Measurements from ENCODE around the gene HSPG2. TPM values are rescaled to one million over a fixed set of nuclear protein-coding genes. Genes with fewer than 3 reads are reported as not detected.

HSPG2 gene
- total and polyA plus RNA-seq, 5 experiments from 2014 or later = 0.46 to 7.2 (median 3.6) TPM; not detected in 1

- peak overlapping the region in 6 of 10 donors; percentile 27 to 74 (median 49) for H3K27ac Mint-ChIP-seq
- peaks cover 27 to 65% (median 50%) of the 10 kb centered on the region in 4 donors for H3K4me1 Mint-ChIP-seq
These were observed 161.6 kb downstream of the HSPG2 start for GRCh38 chr1:21775550-21775914.

GRCh38 chr1:21774835-21775549 lies 162.1 kb downstream of the HSPG2 start:
- no peak for ATAC-seq
- H3K4me1 Mint-ChIP-seq = peaks cover 25 to 64% (median 50%) of the 10 kb centered on the region in 4 donors
- H3K9me3 Mint-ChIP-seq = no peaks in the 10 kb centered on the region
- no peak overlapping the region for H3K4me3 Mint-ChIP-seq
- POLR2A ChIA-PET = no interaction called here
- no peak for DNase-seq
- peaks cover 0 to 12% (median 6%) of the 10 kb centered on the region in 3 donors for H3K36me3 Mint-ChIP-seq
- H3K27me3 Mint-ChIP-seq = no peaks in the 10 kb centered on the region
- H3K27ac Mint-ChIP-seq = peak overlapping the region in 4 of 10 donors; percentile 27 to 65 (median 35)

More at GRCh38 chr1:21775550-21775914, 161.6 kb downstream of the HSPG2 start:
- POLR2A ChIA-PET = no interaction called here
- H3K27me3 Mint-ChIP-seq = no peaks in the 10 kb centered on the region
- no peak overlapping the region for H3K4me3 Mint-ChIP-seq
- H3K9me3 Mint-ChIP-seq = no peaks in the 10 kb centered on the region
- ATAC-seq (no peak), DNase-seq (no peak)
- peaks cover 0 to 8% (median 5%) of the 10 kb centered on the region in 3 donors for H3K36me3 Mint-ChIP-seq

GRCh38 chr1:21773585-21773984 lies 163.5 kb downstream of the HSPG2 start:
- Mint-ChIP-seq H3K36me3 (peaks cover 0 to 21% (median 7%) of the 10 kb centered on the region in 3 donors), H3K4me3 (peak overlapping the region in 6 of 10 donors; percentile 7 to 65 (median 40)), H3K9me3 (no peaks in the 10 kb centered on the region), H3K27ac (peak overlapping the region in 8 of 10 donors; percentile 8 to 78 (median 64)), H3K4me1 (peaks cover 25 to 66% (median 51%) of the 10 kb centered on the region in 4 donors), H3K27me3 (no peaks in the 10 kb centered on the region)
- DNase-seq (no peak), ATAC-seq (peak in 1 of 2 donors; percentile 22)
- POLR2A ChIA-PET = interaction anchor here (1.8 kb wide), 1 partner anchor 9 kb away, joined by 13 read pairs; the partner anchor contains the start of gene USP48

Other genes with a start within 250 kb of the HSPG2 start
- gene USP48, start 154.2 kb downstream of the HSPG2 start, total RNA-seq = 10 to 100 TPM; 94.5 to 95.5 TPM
- gene USP48, start 154.2 kb downstream of the HSPG2 start, polyA plus RNA-seq = 10 to 100 TPM; 25.8 to 30.0 (median 28.4) TPM
- gene LDLRAD2, start 125.0 kb downstream of the HSPG2 start, total RNA-seq = not detected
- gene LDLRAD2, start 125.0 kb downstream of the HSPG2 start, polyA plus RNA-seq = not detected
- not detected for gene CELA3B, start 39.7 kb upstream of the HSPG2 start, total RNA-seq
- not detected for gene CELA3B, start 39.7 kb upstream of the HSPG2 start, polyA plus RNA-seq
- not detected for gene CELA3A, start 64.3 kb upstream of the HSPG2 start, total RNA-seq
- gene CELA3A, start 64.3 kb upstream of the HSPG2 start, polyA plus RNA-seq = not detected
- gene CDC42, start 115.4 kb upstream of the HSPG2 start, total RNA-seq = 100 to 1,000 TPM; 229 to 239 TPM
- gene CDC42, start 115.4 kb upstream of the HSPG2 start, polyA plus RNA-seq = 100 to 1,000 TPM; 236 to 472 (median 393) TPM
- gene WNT4, start 205.8 kb upstream of the HSPG2 start, total RNA-seq = not detected
- not detected for gene WNT4, start 205.8 kb upstream of the HSPG2 start, polyA plus RNA-seq